Measurements from ENCODE around the gene ITGB4. TPM values are rescaled to one million over a fixed set of nuclear protein-coding genes. Genes with fewer than 3 reads are reported as not detected.

Gene ITGB4
- total and polyA plus RNA-seq, 9 of the 15 experiments (the other 6 are each of a cell fraction or from before 2014, with no cell fraction given), result 0.05 to 2.8 (median 0.76) TPM; not detected in 3

- TF ChIP-seq NCOA4 (IDR thresholded peaks at IDR 0.05; ENCODE audit: partially characterized antibody), result no peak
- peak; percentile 99 for TF ChIP-seq POLR2AphosphoS2 (IDR thresholded peaks at IDR 0.05; ENCODE audit: low read length)
- no peak for TF ChIP-seq TSC22D4 (tag; IDR thresholded peaks at IDR 0.05)
- peak; percentile 82 for TF ChIP-seq SUPT5H (IDR thresholded peaks at IDR 0.05)
- no peak for TF ChIP-seq ZNF311 (CRISPR knock-in tag; IDR thresholded peaks at IDR 0.05)
- no peak for TF ChIP-seq CBFA2T2 (conservative IDR thresholded peaks at IDR 0.05)
- no peak for TF ChIP-seq ZBTB40 (IDR thresholded peaks at IDR 0.05)
- TF ChIP-seq ZBTB40 (CRISPR knock-in tag; IDR thresholded peaks at IDR 0.05), result no peak; the same call in 1 of the 2 replicates
- TF ChIP-seq ZNF507 (tag; conservative IDR thresholded peaks at IDR 0.05), result no peak
- peak; percentile 96 for TF ChIP-seq THRAP3 (IDR thresholded peaks at IDR 0.05; ENCODE audit: borderline replicate concordance)
- TF ChIP-seq TEAD2 (tag; IDR thresholded peaks at IDR 0.05), result no peak
- no peak for TF ChIP-seq ZBTB1 (CRISPR knock-in tag; IDR thresholded peaks at IDR 0.05; ENCODE audit: borderline replicate concordance, low read depth)
- TF ChIP-seq, protein P1, sequence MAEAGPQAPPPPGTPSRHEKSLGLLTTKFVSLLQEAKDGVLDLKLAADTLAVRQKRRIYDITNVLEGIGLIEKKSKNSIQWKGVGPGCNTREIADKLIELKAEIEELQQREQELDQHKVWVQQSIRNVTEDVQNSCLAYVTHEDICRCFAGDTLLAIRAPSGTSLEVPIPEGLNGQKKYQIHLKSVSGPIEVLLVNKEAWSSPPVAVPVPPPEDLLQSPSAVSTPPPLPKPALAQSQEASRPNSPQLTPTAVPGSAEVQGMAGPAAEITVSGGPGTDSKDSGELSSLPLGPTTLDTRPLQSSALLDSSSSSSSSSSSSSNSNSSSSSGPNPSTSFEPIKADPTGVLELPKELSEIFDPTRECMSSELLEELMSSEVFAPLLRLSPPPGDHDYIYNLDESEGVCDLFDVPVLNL (CRISPR knock-in tag; IDR thresholded peaks at IDR 0.05; ENCODE audit: low read depth), result no peak; the same call in 1 of the 2 replicates
- TF ChIP-seq SRSF1 (IDR thresholded peaks at IDR 0.05; ENCODE audit: low read depth, low read length), result no peak
- TF ChIP-seq IRF2 (CRISPR knock-in tag; IDR thresholded peaks at IDR 0.05), result no peak
- 0 out of 2 replicates have a peak, but pooled peaks have one; percentile 37 for TF ChIP-seq HMG20A (CRISPR knock-in tag; conservative IDR thresholded peaks at IDR 0.05)
- peak; percentile 7 for TF ChIP-seq FUS (optimal IDR thresholded peaks at IDR 0.05; ENCODE audit: low read depth, low read length)
These were observed 55.4 kb downstream of the ITGB4 start (continued) for GRCh38 chr17:75776386-75777295.

All from K562 (cell line).